ENCODE measurements around the gene SLC13A5.

DNA sequence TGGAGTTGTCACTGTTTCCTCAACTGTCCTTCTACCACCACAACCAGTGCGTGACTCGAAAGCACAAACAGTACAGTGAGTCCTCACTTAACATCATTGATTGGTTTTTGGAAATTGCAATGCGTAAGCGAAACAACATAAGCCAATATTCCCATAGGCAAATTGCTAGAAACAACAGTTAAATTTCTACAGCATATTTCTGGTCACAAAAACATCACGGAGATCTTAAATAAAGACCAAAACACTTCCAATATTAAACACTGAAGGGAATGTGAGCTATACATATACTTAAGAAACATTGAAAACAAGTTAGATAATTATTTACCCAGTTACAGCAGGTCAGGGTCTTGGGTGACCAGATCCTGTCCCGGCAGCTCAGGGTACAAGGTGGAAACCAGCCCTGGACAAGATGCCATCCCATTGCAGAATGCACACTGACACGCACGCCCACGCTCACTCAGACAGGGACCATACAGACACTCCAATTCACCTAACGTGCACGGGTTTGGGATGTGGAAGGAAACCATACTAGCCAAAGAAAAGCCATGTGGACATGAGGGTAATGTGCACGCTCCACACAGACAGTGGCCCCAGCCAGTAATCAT, 4.7 kb downstream of the SLC13A5 start:
- TF ChIP-seq, protein P1, sequence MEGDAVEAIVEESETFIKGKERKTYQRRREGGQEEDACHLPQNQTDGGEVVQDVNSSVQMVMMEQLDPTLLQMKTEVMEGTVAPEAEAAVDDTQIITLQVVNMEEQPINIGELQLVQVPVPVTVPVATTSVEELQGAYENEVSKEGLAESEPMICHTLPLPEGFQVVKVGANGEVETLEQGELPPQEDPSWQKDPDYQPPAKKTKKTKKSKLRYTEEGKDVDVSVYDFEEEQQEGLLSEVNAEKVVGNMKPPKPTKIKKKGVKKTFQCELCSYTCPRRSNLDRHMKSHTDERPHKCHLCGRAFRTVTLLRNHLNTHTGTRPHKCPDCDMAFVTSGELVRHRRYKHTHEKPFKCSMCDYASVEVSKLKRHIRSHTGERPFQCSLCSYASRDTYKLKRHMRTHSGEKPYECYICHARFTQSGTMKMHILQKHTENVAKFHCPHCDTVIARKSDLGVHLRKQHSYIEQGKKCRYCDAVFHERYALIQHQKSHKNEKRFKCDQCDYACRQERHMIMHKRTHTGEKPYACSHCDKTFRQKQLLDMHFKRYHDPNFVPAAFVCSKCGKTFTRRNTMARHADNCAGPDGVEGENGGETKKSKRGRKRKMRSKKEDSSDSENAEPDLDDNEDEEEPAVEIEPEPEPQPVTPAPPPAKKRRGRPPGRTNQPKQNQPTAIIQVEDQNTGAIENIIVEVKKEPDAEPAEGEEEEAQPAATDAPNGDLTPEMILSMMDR (IDR thresholded peaks at IDR 0.05 in 2 of 3, conservative IDR thresholded peaks at IDR 0.05 in 1 of 3; ENCODE audit: borderline replicate concordance in 1 of 3, insufficient read depth in 1 of 3, low read depth in 2 of 3, low read length in 2 of 3) = no peak
- TF ChIP-seq EZH2 (IDR thresholded peaks at IDR 0.05) = no peak
- TF ChIP-seq, protein P2, sequence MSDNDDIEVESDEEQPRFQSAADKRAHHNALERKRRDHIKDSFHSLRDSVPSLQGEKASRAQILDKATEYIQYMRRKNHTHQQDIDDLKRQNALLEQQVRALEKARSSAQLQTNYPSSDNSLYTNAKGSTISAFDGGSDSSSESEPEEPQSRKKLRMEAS (IDR thresholded peaks at IDR 0.05) = no peak
- no peak for TF ChIP-seq RAD21 (IDR thresholded peaks at IDR 0.05; ENCODE audit: low read depth)
